Heart left ventricle (tissue), 16 donors: Measurements from ENCODE around the gene ST6GALNAC2. TPM values are rescaled to one million over a fixed set of nuclear protein-coding genes. Genes with fewer than 3 reads are reported as not detected.
"Not testable (repeated sequence)": the region's sequence is repeated elsewhere in the genome, so short reads cannot be mapped to it uniquely, and the experiment has no call there.

Source experiments
- ATAC-seq, 4 donors: fragments of 200-7000 bp; cut with Tn5 transposase; one replicate each; pipeline ENCODE4 v1.9.1; 2020 to 2022; ENCODE audit warnings: moderate library complexity in 4 of 4, mild to moderate bottlenecking in 3 of 4, moderate number of reproducible peaks in 1 of 4
- DNase-seq, 5 donors: peaks; one replicate each; pipeline ENCODE4 v3.0.0-alpha.2; 2020
- H3K27ac ChIP-seq, 12 donors: fragments of 200-600 bp; sonication (generic) in 4 of 12; one replicate each; pipeline versions ENCODE4 v1.5.0 to v1.8.0; 2016 to 2022; ENCODE audit warnings: mild to moderate bottlenecking in 2 of 12
- H3K27me3 ChIP-seq, 9 donors: fragments of 200-600 bp; sonication (generic) in 2 of 9; one replicate each; pipeline versions ENCODE4 v1.5.1 to v1.8.0; 2016 to 2022; ENCODE audit warnings: mild to moderate bottlenecking in 3 of 9
- H3K36me3 ChIP-seq, 9 donors: fragments of 200-600 bp; sonication (generic) in 2 of 9; one replicate each; pipeline versions ENCODE4 v1.5.0 to v1.8.0; 2018 to 2022; ENCODE audit warnings: mild to moderate bottlenecking in 2 of 9
- H3K4me1 ChIP-seq, 12 donors: fragments of 200-600 bp; sonication (generic) in 4 of 12; one replicate each; pipeline versions ENCODE4 v1.5.0 to v1.8.0; 2016 to 2022; ENCODE audit warnings: mild to moderate bottlenecking in 3 of 12
- H3K4me3 ChIP-seq, 12 donors: fragments of 200-600 bp; sonication (generic) in 4 of 12; one replicate each; pipeline versions ENCODE4 v1.5.0 to v1.8.0; 2017 to 2022; ENCODE audit warnings: mild to moderate bottlenecking in 9 of 12, moderate library complexity in 4 of 12
- H3K9me3 ChIP-seq, 12 donors: fragments of 200-600 bp; sonication (generic) in 4 of 12; one replicate each; pipeline versions ENCODE4 v1.5.0 to v1.8.0; 2016 to 2022; ENCODE audit warnings: mild to moderate bottlenecking in 1 of 12
- CTCF ChIP-seq, 12 donors: fragments of 200-600 bp; sonication (generic) in 4 of 12; IDR thresholded peaks; one replicate each; pipeline versions ENCODE4 v1.5.0 to v1.8.0; 2018 to 2022; ENCODE audit warnings: antibody characterized with exemption in 12 of 12, mild to moderate bottlenecking in 5 of 12
- POLR2A ChIP-seq, 2 donors: fragments of 450-650 bp; IDR thresholded peaks; one replicate each; pipeline ENCODE4 v1.6.1; 2017; ENCODE audit warnings: antibody characterized with exemption in 2 of 2, mild to moderate bottlenecking in 2 of 2, moderate library complexity in 2 of 2
- WGBS, 4 donors: extraction: QIAGEN DNeasy Blood & Tissue Kit in 2 of 4; methylation state at CpG; one replicate each; pipeline versions ENCODE4 v1.1.5 to v1.1.7; 2013 to 2018; 5-methylcytosine and 5-hydroxymethylcytosine counted together
- intact Hi-C, 10 donors: fragments of 100-400 bp; cut with DNase I; formaldehyde crosslinking; loops; one replicate each; pipeline versions ENCODE4 v1.11.1 to v1.14.2; 2022
- polyA plus RNA-seq, 2 donors: library from polyadenylated mRNA; stranded (reverse); fragments of 200-250 nt; gene quantifications; one replicate each; pipeline ENCODE4 v1.2.3, GENCODE V29; 2013
- total RNA-seq, 9 donors: library from RNA; depleted of rRNA in 2 of 9; stranded (reverse); fragments of >200 nt in 2 of 9; fragmentation: NEBNext Ultra II Directional in 3 of 9; extraction: Animal tissue kit (Norgen Biotek cat#: 25700) in 3 of 9; gene quantifications; one replicate each; pipeline versions ENCODE4 v1.1.0 to v1.2.4, GENCODE V29; 2016 to 2023
- donor health status: ischemic (EF 13 %, LVEDD 7.1; RV severe dilation, severe dysfunction).
- donor health status: healthy with polysubstance abuse.
- donor health status: DM: no; HTN: yes; CAD: no.
- donor health status: DM: no; HTN: no; CAD: no.
- donor health status: ischemic (EF 25% LVEDD 6.9; RV normal size, moderate dysfunction).
- donor health status: ischemic (EF 25% LVEDD 5.7; RV mildly dilated, moderate dysfunction).
- donor health status: healthy.
- donor health status: DM: yes; HTN: yes; CAD: no.
- donor health status: ischemic (EF 35%, LVEDD 5.7; RV mildly dilated, moderate dysfunction).
- donor health status: nonischemic (EF 11% LVEDD 7.7; RV severe dilation, severe dysfunction).
- donor health status: DM: yes; HTN: yes; CAD: no.
- donor health status: PGD.
- donor health status: ischemic (EF 29% LVEDD 5.4; RV normal size, mild dysfunction).
- donor health status: nonischemic (EF 23%, LVEDD 6.1; RV moderate dilation, normal function).

Gene ST6GALNAC2
- total and polyA plus RNA-seq, 11 donors: 2.1 to 7.8 (median 4.9) TPM

- Histone ChIP-seq H3K27me3 (no peaks in the 10 kb centered on the region), H3K4me1 (no peaks in the 10 kb centered on the region), H3K4me3 (no peak overlapping the region), H3K36me3 (no peaks in the 10 kb centered on the region), H3K9me3 (no peaks in the 10 kb centered on the region), H3K27ac (no peak overlapping the region)
- TF ChIP-seq POLR2A (IDR thresholded peaks at IDR 0.05) (no peak), CTCF (IDR thresholded peaks at IDR 0.05) (no peak)
- WGBS, 4 donors: 78 to 87% (median 80%) methylated on average over 11 to 17 of the region's 17 CpGs
- no peak for DNase-seq
- intact Hi-C loops: no loop called here
- no peak for ATAC-seq
Measured at GRCh38 chr17:76612977-76613851, 27.6 kb upstream of the ST6GALNAC2 start.

- 81 to 87% (median 85%) methylated on average over 4 of the region's 4 CpGs for WGBS, 4 donors
- no peak for ATAC-seq
- Histone ChIP-seq H3K27me3 (no peaks in the 10 kb centered on the region), H3K4me1 (no peaks in the 10 kb centered on the region), H3K36me3 (no peaks in the 10 kb centered on the region), H3K9me3 (no peaks in the 10 kb centered on the region), H3K27ac (no peak overlapping the region), H3K4me3 (no peak overlapping the region)
- TF ChIP-seq POLR2A (IDR thresholded peaks at IDR 0.05): no peak
- TF ChIP-seq CTCF (IDR thresholded peaks at IDR 0.05): no peak
- intact Hi-C loops: no loop called here
- no peak for DNase-seq
Measured at GRCh38 chr17:76612465-76612864, 26.8 kb upstream of the ST6GALNAC2 start.

- DNase-seq: no peak
- intact Hi-C loops: no loop called here
- Histone ChIP-seq H3K4me1 (no peaks in the 10 kb centered on the region), H3K9me3 (no peaks in the 10 kb centered on the region), H3K4me3 (no peak overlapping the region), H3K27ac (no peak overlapping the region), H3K36me3 (no peaks in the 10 kb centered on the region), H3K27me3 (no peaks in the 10 kb centered on the region)
- WGBS, 4 donors: 84 to 95% (median 89%) methylated on average over 4 of the region's 4 CpGs
- no peak for TF ChIP-seq POLR2A (IDR thresholded peaks at IDR 0.05)
- TF ChIP-seq CTCF (IDR thresholded peaks at IDR 0.05): no peak
- ATAC-seq: no peak
Measured at GRCh38 chr17:76611758-76612157, 26.1 kb upstream of the ST6GALNAC2 start.

GRCh38 chr17:76611080-76611749 lies 25.6 kb upstream of the ST6GALNAC2 start:
- ATAC-seq, H3K4me3 ChIP-seq, H3K36me3 ChIP-seq, H3K27me3 ChIP-seq, H3K4me1 ChIP-seq, H3K9me3 ChIP-seq, DNase-seq, intact Hi-C loops, H3K27ac ChIP-seq: not testable (repeated sequence)
- 68 to 72% (median 70%) methylated on average over 13 of the region's 13 CpGs for WGBS, 4 donors

GRCh38 chr17:76606685-76607084 lies 21.0 kb upstream of the ST6GALNAC2 start:
- DNase-seq, H3K27me3 ChIP-seq, H3K9me3 ChIP-seq, H3K27ac ChIP-seq, H3K4me3 ChIP-seq, H3K4me1 ChIP-seq, intact Hi-C loops, ATAC-seq, H3K36me3 ChIP-seq: not testable (repeated sequence)
- WGBS, 4 donors: 76 to 84% (median 78%) methylated on average over 1 of the region's 1 CpG
